Coronary artery (tissue), 2 donors: ENCODE measurements around the gene MGLL.
A peak's percentile ranks its signal among the peaks of the same experiment; 100 is the strongest.

ENCODE experiments used
- DNase-seq: peaks from one replicate; pipeline ENCODE4 v3.0.0-alpha.2; 2017; ENCODE audit warnings: low spot score
- H3K27ac ChIP-seq, 2 donors: fragments of 200-600 bp; sonication (generic); one replicate each; pipeline ENCODE4 v1.5.1; 2016 to 2019
- H3K4me3 ChIP-seq: fragments of 200-600 bp; sonication (generic); 2 replicates; pipeline ENCODE4 v1.5.1; 2016; ENCODE audit warnings: mild to moderate bottlenecking, moderate library complexity
- TF ChIP-seq, protein P1 (sequence below): fragments of 200-600 bp; sonication (generic); IDR thresholded peaks from one replicate; pipeline ENCODE4 v1.5.1; 2019; ENCODE audit warnings: antibody characterized with exemption

Gene MGLL

GRCh38 chr3:127764841-127765362 is 57.4 kb downstream of the MGLL start:
- no peak for DNase-seq
- Histone ChIP-seq H3K27ac (no peak overlapping the region), H3K4me3 (no peak overlapping the region)
- TF ChIP-seq, protein P1, sequence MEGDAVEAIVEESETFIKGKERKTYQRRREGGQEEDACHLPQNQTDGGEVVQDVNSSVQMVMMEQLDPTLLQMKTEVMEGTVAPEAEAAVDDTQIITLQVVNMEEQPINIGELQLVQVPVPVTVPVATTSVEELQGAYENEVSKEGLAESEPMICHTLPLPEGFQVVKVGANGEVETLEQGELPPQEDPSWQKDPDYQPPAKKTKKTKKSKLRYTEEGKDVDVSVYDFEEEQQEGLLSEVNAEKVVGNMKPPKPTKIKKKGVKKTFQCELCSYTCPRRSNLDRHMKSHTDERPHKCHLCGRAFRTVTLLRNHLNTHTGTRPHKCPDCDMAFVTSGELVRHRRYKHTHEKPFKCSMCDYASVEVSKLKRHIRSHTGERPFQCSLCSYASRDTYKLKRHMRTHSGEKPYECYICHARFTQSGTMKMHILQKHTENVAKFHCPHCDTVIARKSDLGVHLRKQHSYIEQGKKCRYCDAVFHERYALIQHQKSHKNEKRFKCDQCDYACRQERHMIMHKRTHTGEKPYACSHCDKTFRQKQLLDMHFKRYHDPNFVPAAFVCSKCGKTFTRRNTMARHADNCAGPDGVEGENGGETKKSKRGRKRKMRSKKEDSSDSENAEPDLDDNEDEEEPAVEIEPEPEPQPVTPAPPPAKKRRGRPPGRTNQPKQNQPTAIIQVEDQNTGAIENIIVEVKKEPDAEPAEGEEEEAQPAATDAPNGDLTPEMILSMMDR: no peak

GRCh38 chr3:127764301-127764700 is 58.0 kb downstream of the MGLL start:
- DNase-seq: no peak
- TF ChIP-seq, protein P1: no peak
- Histone ChIP-seq H3K4me3 (no peak overlapping the region), H3K27ac (no peak overlapping the region)

DNA sequence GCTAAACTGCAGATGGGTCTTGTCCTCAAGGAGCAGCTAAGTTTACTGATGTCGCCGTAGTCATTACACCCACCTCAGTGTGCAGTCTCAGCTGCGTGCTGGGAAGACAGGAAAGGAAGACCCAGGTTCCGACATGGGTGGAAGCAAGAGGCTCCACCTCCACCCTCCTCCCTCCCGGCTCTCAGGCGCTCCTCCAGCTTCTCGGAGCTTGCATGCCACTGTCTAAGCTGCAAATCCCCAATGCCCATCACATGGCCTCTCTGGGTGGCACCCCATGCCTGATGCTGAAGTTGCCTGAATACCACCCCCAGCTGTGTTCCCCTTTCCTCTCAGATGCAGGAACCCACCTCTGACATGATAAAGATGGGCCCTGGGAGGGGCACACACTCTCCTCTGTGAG is 58.5 kb downstream of the MGLL start:
- DNase-seq: no peak
- H3K4me3 ChIP-seq: no peak overlapping the region
- TF ChIP-seq, protein P1: no peak
- H3K27ac ChIP-seq: no peak overlapping the region

DNA sequence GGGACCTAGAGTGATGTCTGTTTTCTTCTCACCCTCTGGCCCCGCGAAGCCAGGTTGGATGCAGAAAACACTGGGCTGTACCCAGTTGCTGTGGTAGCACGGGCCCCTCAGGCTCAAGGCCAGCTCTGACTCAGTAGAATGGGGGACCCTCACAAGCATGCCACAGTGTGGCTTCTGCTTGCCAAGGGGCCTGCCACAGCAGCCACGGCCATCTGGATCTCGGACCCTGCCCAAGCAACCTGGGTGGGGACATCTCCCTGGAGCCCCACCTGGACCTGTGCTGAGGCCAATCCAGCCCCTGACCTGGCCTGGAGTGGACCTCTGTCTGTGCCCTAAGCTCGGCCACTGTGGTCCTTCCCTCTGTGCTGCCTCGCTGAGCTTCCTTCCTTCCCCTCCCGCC is 59.0 kb downstream of the MGLL start:
- Histone ChIP-seq H3K27ac (peak overlapping the region in 1 of 2 donors; percentile 79), H3K4me3 (no peak overlapping the region)
- DNase-seq: no peak
- TF ChIP-seq, protein P1: no peak

DNA sequence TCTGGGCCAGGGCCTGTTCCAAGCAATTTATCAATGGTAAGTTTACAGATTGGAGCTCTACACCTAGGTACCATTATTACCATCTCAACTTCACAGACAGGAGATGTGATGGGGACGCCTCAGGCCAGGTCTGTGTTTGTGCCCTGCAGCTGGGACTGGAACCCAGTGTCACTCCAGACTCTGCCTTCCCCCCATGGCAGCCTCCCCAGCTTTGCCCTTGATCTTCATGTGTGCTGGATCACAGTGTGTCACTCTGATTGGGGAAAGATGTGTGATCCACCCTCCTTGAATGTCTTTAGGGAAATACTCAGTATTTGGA is 59.6 kb downstream of the MGLL start:
- Histone ChIP-seq H3K4me3 (no peak overlapping the region), H3K27ac (peak overlapping the region; percentile 79 to 83)
- DNase-seq: no peak
- TF ChIP-seq, protein P1: no peak

DNA sequence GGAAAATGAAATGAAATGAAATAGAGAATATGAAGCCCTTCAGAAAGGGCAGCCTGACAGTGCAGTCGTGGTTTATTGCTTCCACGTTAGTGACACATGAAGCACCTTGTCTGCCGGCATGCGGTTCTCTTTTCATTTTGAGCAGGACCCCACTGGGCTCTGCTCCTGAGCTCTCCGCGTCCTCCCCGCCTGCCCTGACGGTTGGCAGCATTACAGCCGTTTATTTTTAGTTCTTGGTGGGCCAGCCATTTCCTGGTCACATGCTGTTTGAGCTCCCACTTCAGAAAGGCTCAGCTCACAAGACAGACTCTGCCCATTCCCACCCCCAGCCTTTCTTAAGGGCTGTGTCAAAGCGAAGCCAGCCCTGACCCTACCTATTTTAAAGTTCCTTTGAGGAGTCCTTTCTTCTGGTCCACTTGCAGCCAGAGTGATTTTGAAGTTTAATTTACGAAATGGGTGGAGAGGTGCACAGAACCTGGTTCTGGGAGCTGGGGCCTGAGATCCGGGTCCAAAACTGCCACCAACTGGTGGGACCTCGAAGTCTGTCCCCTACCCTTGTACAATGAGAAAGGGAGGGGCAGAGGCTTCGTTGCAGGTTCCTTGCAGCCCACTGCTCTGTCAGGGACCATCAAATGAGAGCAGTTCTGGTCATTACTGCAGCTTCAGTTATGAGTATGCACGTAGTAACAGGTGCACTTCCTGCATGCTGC is 60.1 kb downstream of the MGLL start:
- no peak for DNase-seq
- TF ChIP-seq, protein P1: no peak

GRCh38 chr3:127761441-127761801 is 60.9 kb downstream of the MGLL start:
- TF ChIP-seq, protein P1: no peak
- no peak for DNase-seq
- H3K4me3 ChIP-seq: peak overlapping the region; percentile 61
- H3K27ac ChIP-seq: peak overlapping the region; percentile 79 to 83

More for the DNA sequence above, 60.1 kb downstream of the MGLL start:
- Histone ChIP-seq H3K4me3 (peak overlapping the region; percentile 61), H3K27ac (peak overlapping the region; percentile 79 to 83)
